GM21786 (cell line): ENCODE measurements around the gene FAM177B.
"Not testable (repeated sequence)": the region's sequence is repeated elsewhere in the genome, so short reads cannot be mapped to it uniquely, and the experiment has no call there.

Experiments used
- ATAC-seq: cut with Tn5 transposase; IDR thresholded peaks from one replicate; pipeline ENCODE4 v1.9.1; 2021; ENCODE audit not compliant: unreplicated experiment

FAM177B gene

GRCh38 chr1:222739465-222739864 is 2.5 kb downstream of the FAM177B start:
- no peak for ATAC-seq

- ATAC-seq = no peak
Observed at GRCh38 chr1:222739929-222740328, 2.9 kb downstream of the FAM177B start.

GRCh38 chr1:222741630-222742457 is 4.8 kb downstream of the FAM177B start:
- not testable (repeated sequence) for ATAC-seq

GRCh38 chr1:222749927-222750326 is 12.9 kb downstream of the FAM177B start:
- ATAC-seq = no peak

- ATAC-seq = peak; percentile 79
Observed at GRCh38 chr1:222750651-222751050, 13.6 kb downstream of the FAM177B start.

- no peak for ATAC-seq
Observed at GRCh38 chr1:222751255-222751654, 14.3 kb downstream of the FAM177B start.

GRCh38 chr1:222754366-222755139 is 17.6 kb downstream of the FAM177B start:
- ATAC-seq = no peak

GRCh38 chr1:222757646-222758268 is 20.8 kb downstream of the FAM177B start:
- ATAC-seq = no peak

- ATAC-seq = no peak
Observed at GRCh38 chr1:222759451-222760035, 22.5 kb downstream of the FAM177B start.

GRCh38 chr1:222761083-222761482 is 24.1 kb downstream of the FAM177B start:
- ATAC-seq = no peak

- ATAC-seq = not testable (repeated sequence)
Observed at GRCh38 chr1:222762178-222762577, 25.2 kb downstream of the FAM177B start.

- ATAC-seq = no peak
Observed at GRCh38 chr1:222767152-222767571, 30.2 kb downstream of the FAM177B start.

GRCh38 chr1:222768592-222768991 is 31.6 kb downstream of the FAM177B start:
- no peak for ATAC-seq

GRCh38 chr1:222769181-222769580 is 32.2 kb downstream of the FAM177B start:
- no peak for ATAC-seq

- ATAC-seq = no peak
Observed at GRCh38 chr1:222769971-222770620, 33.1 kb downstream of the FAM177B start.

- ATAC-seq = peak; percentile 91
Observed at GRCh38 chr1:222772996-222773379, 36.0 kb downstream of the FAM177B start.

GRCh38 chr1:222777463-222777862 is 40.5 kb downstream of the FAM177B start:
- ATAC-seq = no peak

- ATAC-seq = no peak
Observed at GRCh38 chr1:222777977-222778376, 41.0 kb downstream of the FAM177B start.

- no peak for ATAC-seq
Observed at GRCh38 chr1:222781251-222781650, 44.2 kb downstream of the FAM177B start.

GRCh38 chr1:222783051-222783450 is 46.0 kb downstream of the FAM177B start:
- ATAC-seq = no peak

GRCh38 chr1:222784371-222784770 is 47.4 kb downstream of the FAM177B start:
- ATAC-seq = no peak
